ENCODE measurements around the gene ZNF865.

- TF ChIP-seq CTCF (IDR thresholded peaks at IDR 0.05; ENCODE audit: low read length) (no peak), EZH2phosphoT487 (IDR thresholded peaks at IDR 0.05; ENCODE audit: low read length) (no peak)
These were observed 8.7 kb downstream of the ZNF865 start for GRCh38 chr19:55613930-55614710.
